K562 (cell line): ENCODE measurements around the gene ABHD12. TPM values are rescaled to one million over a fixed set of nuclear protein-coding genes. Genes with fewer than 3 reads are reported as not detected.

Source experiments
- ATAC-seq: fragments of 200-7000 bp; cut with Tn5 transposase; 3 replicates; pipeline ENCODE4 v1.9.1; 2020; ENCODE audit warnings: moderate library complexity
- BruUV-seq: library from RNA; stranded (reverse); fragments of 400-500 nt; replicated peaks from 2 replicates; lab custom pipeline; 2021; lab: Mats Ljungman, UMichigan
- CTCF ChIA-PET: fragments of 300-600 bp; formaldehyde crosslinking; extraction: SDS; loops from one replicate; lab custom pipeline; 2021; ENCODE audit warnings: low intra/inter-chr PET ratio; lab: Yijun Ruan, JAX
- POLR2A ChIA-PET: fragments of 300-600, 350-650 bp; sonication (Branson Sonifier 250); formaldehyde crosslinking; extraction: SDS; loops from one replicate; lab custom pipeline; 2021; ENCODE audit warnings: antibody characterized with exemption, inconsistent platforms; lab: Yijun Ruan, JAX
- DNase-seq, 4 experiments: peaks; one replicate each; pipeline versions ENCODE4 v3.0.0 to v3.0.0-alpha.2; 2011 to 2018; ENCODE audit warnings: low spot score in 3 of 4, mixed read lengths in 3 of 4; ENCODE audit errors: extremely low read depth in 1 of 4
- FAIRE-seq: peaks from 2 replicates; lab custom pipeline; 2011; peaks lifted over from hg19 to GRCh38; lab: Jason Lieb, UNC
- H2AFZ ChIP-seq: 2 replicates; pipeline ENCODE4 v1.6.0; 2011; ENCODE audit warnings: low read depth, low read length, control low read depth, inconsistent platforms
- H3K27ac ChIP-seq: fragments of 200-600 bp; 3 replicates; pipeline ENCODE4 v1.8.0; 2011; ENCODE audit warnings: low read depth, mild to moderate bottlenecking, control low read depth, inconsistent platforms, low read length, moderate library complexity, mixed read lengths; ENCODE audit errors: extremely low read depth
- H3K27me3 ChIP-seq, 2 experiments: fragments of 300-600 bp in 1 of 2; 2 replicates in 1 of 2; 3 replicates in 1 of 2; pipeline versions ENCODE4 v1.6.0 to v1.8.0; 2011; ENCODE audit warnings: inconsistent platforms in 2 of 2, low read length in 2 of 2, mild to moderate bottlenecking in 1 of 2, mixed read lengths in 1 of 2, moderate library complexity in 1 of 2; ENCODE audit not compliant: control insufficient read depth in 2 of 2, insufficient read depth in 2 of 2
- H3K36me3 ChIP-seq: fragments of 300-600 bp; 3 replicates; pipeline ENCODE4 v1.8.0; 2011; ENCODE audit warnings: mild to moderate bottlenecking, low read length, inconsistent platforms; ENCODE audit not compliant: control insufficient read depth, insufficient read depth
- H3K4me1 ChIP-seq, 2 experiments: fragments of 200-600 bp in 1 of 2; replicated peaks in 1 of 2; 2 replicates in 1 of 2; 3 replicates in 1 of 2; pipeline versions ENCODE4 v1.5.1 to v1.8.0; 2011; ENCODE audit warnings: inconsistent platforms in 2 of 2, low read length in 2 of 2, mild to moderate bottlenecking in 1 of 2, mixed read lengths in 1 of 2, moderate library complexity in 1 of 2; ENCODE audit not compliant: control insufficient read depth in 2 of 2, insufficient read depth in 2 of 2
- H3K4me2 ChIP-seq: 2 replicates; pipeline ENCODE4 v1.6.1; 2011; ENCODE audit warnings: low read length, control low read depth, inconsistent platforms, mixed read lengths; ENCODE audit not compliant: insufficient read depth
- H3K4me3 ChIP-seq: fragments of 200-600 bp; sonication (generic), shearing (Covaris generic); 2 replicates; pipeline ENCODE4 v1.5.1; 2016; ENCODE audit warnings: control low read depth, inconsistent platforms
- H3K79me2 ChIP-seq: fragments of 200-600 bp; 3 replicates; pipeline ENCODE4 v1.8.0; 2011; ENCODE audit warnings: low read length, inconsistent platforms; ENCODE audit not compliant: control insufficient read depth, insufficient read depth
- H3K9ac ChIP-seq, 2 experiments: 2 replicates each; pipeline versions ENCODE4 v1.6.0 to v1.6.1; 2011; ENCODE audit warnings: low read depth in 2 of 2, low read length in 2 of 2, control low read depth in 1 of 2, inconsistent platforms in 1 of 2, mild to moderate bottlenecking in 1 of 2, mixed read lengths in 1 of 2; ENCODE audit not compliant: insufficient read depth in 1 of 2
- H3K9me1 ChIP-seq: one replicate; pipeline ENCODE4 v1.6.0; 2011; ENCODE audit warnings: inconsistent platforms, mild to moderate bottlenecking, low read length, moderate library complexity; ENCODE audit not compliant: control insufficient read depth, insufficient read depth
- H3K9me3 ChIP-seq: replicated peaks from 2 replicates; pipeline ENCODE4 v1.5.1; 2011; ENCODE audit warnings: low read depth, low read length, inconsistent platforms; ENCODE audit not compliant: control insufficient read depth, insufficient read depth
- H4K20me1 ChIP-seq: replicated peaks from 2 replicates; pipeline ENCODE4 v1.6.1; 2011; ENCODE audit warnings: low read length, inconsistent platforms, mixed read lengths; ENCODE audit not compliant: control insufficient read depth, insufficient read depth
- BMI1 ChIP-seq: fragments of 150-350 bp; IDR thresholded peaks from 2 replicates; pipeline ENCODE4 v1.6.1; 2014; ENCODE audit warnings: low read length
- EZH2 ChIP-seq: IDR thresholded peaks from 2 replicates; pipeline ENCODE4 v1.6.1; 2012; ENCODE audit warnings: low read depth, mild to moderate bottlenecking, inconsistent platforms, low read length, borderline replicate concordance
- SETDB1 ChIP-seq: IDR thresholded peaks from one replicate; pipeline ENCODE4 v1.6.1; 2012; ENCODE audit warnings: low read length, control low read depth, inconsistent platforms
- SIN3A ChIP-seq, 2 experiments: fragments of 150-350 bp in 1 of 2; IDR thresholded peaks; 2 replicates each; pipeline ENCODE4 v1.6.1; 2011 to 2016; ENCODE audit warnings: borderline replicate concordance in 2 of 2, low read depth in 2 of 2, low read length in 2 of 2, mild to moderate bottlenecking in 2 of 2, moderate library complexity in 2 of 2; ENCODE audit not compliant: control insufficient read depth in 1 of 2
- SP1 ChIP-seq: sonication (generic); formaldehyde crosslinking; IDR thresholded peaks from 2 replicates; pipeline ENCODE4 v1.8.1; 2022; ENCODE audit warnings: mild to moderate bottlenecking, missing genetic modification reagents
- STAG1 ChIP-seq: sonication (generic); formaldehyde crosslinking; IDR thresholded peaks from 2 replicates; pipeline ENCODE4 v1.5.0; 2020; ENCODE audit warnings: missing genetic modification reagents, borderline replicate concordance
- ZNF174 ChIP-seq: fragments of 250-450 bp; sonication (Bioruptor Pico); IDR thresholded peaks from 2 replicates; pipeline ENCODE4 v1.4.0; 2020; ENCODE audit warnings: mild to moderate bottlenecking
- ZNF263 ChIP-seq: sonication (generic); formaldehyde crosslinking; IDR thresholded peaks from 2 replicates; pipeline ENCODE4 v1.8.0; 2022; ENCODE audit warnings: mild to moderate bottlenecking, missing genetic modification reagents, borderline replicate concordance
- WGBS: fragments of 100-300 bp; shearing (Covaris generic); methylation state at CpG from one replicate; pipeline ENCODE4 v1.1.6; 2016; ENCODE audit warnings: low coverage, mixed read lengths; ENCODE audit not compliant: insufficient coverage; ENCODE audit errors: missing lambda C conversion rate; 5-methylcytosine and 5-hydroxymethylcytosine counted together
- in situ Hi-C: fragments of 300-500 bp; cut with MboI; formaldehyde crosslinking; loops from 4 replicates; pipeline ENCODE4 v1.15.0; 2018; ENCODE audit warnings: inconsistent platforms, mixed read lengths
- intact Hi-C: fragments of 100-400 bp; cut with micrococcal nuclease; formaldehyde crosslinking; loops from 2 replicates; pipeline ENCODE4 v1.14.2; 2022
- polyA plus RNA-seq, 8 experiments: library from polyadenylated mRNA; depleted of rRNA in 4 of 8; stranded (reverse) in 5 of 8; unstranded in 3 of 8; fragments of >200 nt; fragmentation: Nextera tagmentation in 2 of 8; fragmentation: Illumina TruSeq in 1 of 8; extraction: Ambion mirVana in 2 of 8; extraction: Trizol in 1 of 8; gene quantifications; 2 replicates each; pipeline versions ENCODE4 v1.2.1 to v1.2.3, GENCODE V29; 2011 to 2014; ENCODE audit warnings: inconsistent platforms in 1 of 8, missing spikeins in 1 of 8
- total RNA-seq, 7 experiments: library from RNA; depleted of rRNA in 6 of 7; stranded (reverse); fragments of >200 nt in 6 of 7; fragmentation: Illumina TruSeq in 2 of 7; extraction: Trizol in 2 of 7; gene quantifications; 2 replicates each; pipeline versions ENCODE4 v1.2.1 to v1.2.3, GENCODE V29; 2011 to 2021; ENCODE audit warnings: low replicate concordance in 1 of 7

The ABHD12 gene
- total and polyA plus RNA-seq, 9 of the 15 experiments (the other 6 are each of a cell fraction or from before 2014, with no cell fraction given) = 0.65 to 15.6 (median 9.1) TPM

DNA sequence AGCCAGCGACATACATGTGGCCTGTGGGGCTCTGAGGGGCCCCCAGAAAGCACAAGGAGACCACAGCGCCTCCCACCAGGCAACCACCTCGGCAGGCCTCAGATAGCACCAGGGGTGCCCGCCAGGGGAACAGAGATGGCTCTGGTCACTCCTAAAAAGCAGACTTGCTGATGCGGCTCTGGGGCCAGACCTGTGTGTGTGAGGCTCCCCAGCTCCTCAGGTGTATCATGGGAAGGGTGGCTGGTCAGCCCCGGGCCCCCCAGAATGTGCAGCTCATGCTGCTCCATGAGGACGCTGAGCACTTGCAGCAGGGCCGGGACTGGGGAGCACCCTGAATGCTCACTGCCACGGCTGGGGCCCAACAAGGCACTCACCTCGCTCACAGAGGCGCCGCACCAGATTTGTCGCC lies 82.5 kb downstream of the ABHD12 start:
- ChIA-PET POLR2A (no interaction called here), CTCF (no interaction called here)
- no peaks in the 10 kb centered on the region for H4K20me1 ChIP-seq
- H3K9ac ChIP-seq = no peak overlapping the region; a peak in 1 of 4 replicates
- no TSS peak for BruUV-seq
- no peak overlapping the region for H3K4me3 ChIP-seq
- peaks cover 32 to 45% of the 10 kb centered on the region in 2 experiments for H3K4me1 ChIP-seq
- no peaks in the 10 kb centered on the region for H3K9me3 ChIP-seq
- peaks cover 12% of the 10 kb centered on the region for H3K9me1 ChIP-seq
- no peak for DNase-seq
- 95% methylated on average over 7 of the region's 13 CpGs for WGBS
- in situ Hi-C loops = no loop called here
- H3K27me3 ChIP-seq = no peaks in the 10 kb centered on the region
- no peak overlapping the region for H3K27ac ChIP-seq
- TF ChIP-seq SP1 (CRISPR knock-in tag) = no peak
- ATAC-seq = no peak
- H2AFZ ChIP-seq = no peak overlapping the region
- H3K79me2 ChIP-seq = no peaks in the 10 kb centered on the region
- intact Hi-C loops = no loop called here
- peaks cover 12% of the 10 kb centered on the region; the same call in 2 of the 3 replicates for H3K36me3 ChIP-seq
- no peak for FAIRE-seq
- H3K4me2 ChIP-seq = no peak overlapping the region

DNA sequence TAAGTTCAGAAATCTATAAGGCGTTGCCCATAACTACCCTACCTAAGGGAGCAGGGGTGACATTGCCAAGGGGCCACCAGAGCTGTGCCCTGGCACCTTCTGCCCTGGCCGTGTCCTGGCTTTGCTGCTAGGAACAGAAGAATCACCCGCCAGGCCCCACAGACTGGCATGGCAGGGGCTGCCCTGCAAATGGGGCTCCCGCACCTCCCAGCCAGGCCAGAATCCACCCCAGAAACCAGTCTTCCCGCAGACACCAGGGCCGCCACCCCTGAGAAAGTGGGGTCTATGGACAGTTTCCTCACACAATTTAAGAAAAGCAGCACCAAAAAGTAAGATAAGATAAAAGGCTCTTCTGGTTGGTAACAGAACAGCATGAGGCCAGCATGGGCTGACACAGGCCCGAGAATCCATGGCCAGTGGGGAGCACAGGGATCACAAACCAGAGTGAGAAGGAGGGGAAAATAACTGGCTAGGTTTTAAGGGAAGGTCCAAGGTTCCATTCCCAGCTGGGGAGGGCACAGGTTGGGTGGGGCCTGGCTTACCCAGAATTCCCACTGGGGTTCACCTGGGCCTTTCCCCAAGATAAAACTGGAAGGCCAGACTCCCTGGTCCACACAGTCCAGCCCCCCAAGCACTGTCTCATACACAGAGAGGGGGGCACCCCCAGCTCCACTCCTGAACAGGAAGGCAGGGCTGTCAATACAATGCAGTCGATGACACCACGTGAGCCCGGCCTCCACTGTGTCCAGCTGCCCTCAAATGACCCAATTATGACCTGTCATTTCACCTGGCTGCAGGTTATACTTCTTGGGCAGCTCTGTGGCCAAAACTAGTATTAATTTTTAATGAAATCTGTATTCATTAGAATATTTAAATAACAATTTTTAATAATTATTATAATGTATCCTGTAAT lies 83.4 kb downstream of the ABHD12 start:
- in situ Hi-C loops = no loop called here
- no peaks in the 10 kb centered on the region for H3K27me3 ChIP-seq
- FAIRE-seq = no peak
- peaks cover 12% of the 10 kb centered on the region; the same call in 2 of the 3 replicates for H3K36me3 ChIP-seq
- no peaks in the 10 kb centered on the region for H3K79me2 ChIP-seq
- no peak overlapping the region for H2AFZ ChIP-seq
- no peak overlapping the region for H3K27ac ChIP-seq
- TF ChIP-seq EZH2 = no peak
- no peak for TF ChIP-seq SETDB1
- TF ChIP-seq ZNF263 = peak; percentile 43
- TF ChIP-seq BMI1 = no peak
- TF ChIP-seq SIN3A (IDR thresholded peaks at IDR 0.05; ENCODE audit: borderline replicate concordance in 2 of 2, control insufficient read depth in 1 of 2, low read depth in 2 of 2, low read length in 2 of 2) = no peak
- TF ChIP-seq STAG1 (CRISPR knock-in tag) = no peak
- TF ChIP-seq ZNF174 (CRISPR knock-in tag) = no peak
- TF ChIP-seq, all 486 proteins: peak for 1
- peaks cover 12% of the 10 kb centered on the region for H3K9me1 ChIP-seq
- 83% methylated on average over 8 of the region's 10 CpGs for WGBS
- POLR2A ChIA-PET = no interaction called here
- no TSS peak for BruUV-seq
- DNase-seq (no peak), ATAC-seq (no peak)
- H3K9ac ChIP-seq = 0 out of 4 replicates have a peak overlapping the region, but pooled peaks of 1 of the 2 experiments have one; percentile 2
- H3K4me1 ChIP-seq = peaks cover 32 to 45% of the 10 kb centered on the region in 2 experiments
- no peak overlapping the region for H3K4me3 ChIP-seq
- H3K4me2 ChIP-seq = no peak overlapping the region
- H3K9me3 ChIP-seq = no peaks in the 10 kb centered on the region
- CTCF ChIA-PET = no interaction called here
- no peaks in the 10 kb centered on the region for H4K20me1 ChIP-seq
- intact Hi-C loops = no loop called here
